GM18499 (cell line): Measurements from ENCODE around the gene TIA1.

Experiments
- ATAC-seq: cut with Tn5 transposase; IDR thresholded peaks from one replicate; pipeline ENCODE4 v1.9.1; 2021; ENCODE audit warnings: moderate number of reproducible peaks; ENCODE audit not compliant: insufficient read depth, unreplicated experiment

Gene TIA1

GRCh38 chr2:70161069-70161534 lies 87.3 kb downstream of the TIA1 start:
- no peak for ATAC-seq

GRCh38 chr2:70160545-70160944 lies 87.9 kb downstream of the TIA1 start:
- ATAC-seq, result no peak
